RWPE2 (cell line): ENCODE data around the gene EMILIN1.

Experiments
- ATAC-seq: fragments of 200-7000 bp; cut with Tn5 transposase; 3 replicates; pipeline ENCODE4 v1.9.1; 2021; ENCODE audit warnings: low read depth
- DNase-seq: peaks from one replicate; pipeline ENCODE4 v3.0.0-alpha.2; 2020; ENCODE audit warnings: low spot score
- H3K27ac ChIP-seq: fragments of 450-650 bp; 2 replicates; pipeline ENCODE4 v1.5.1; 2017; ENCODE audit warnings: mild to moderate bottlenecking; ENCODE audit not compliant: poor library complexity, severe bottlenecking
- H3K27me3 ChIP-seq: fragments of 250-450 bp; sonication (Bioruptor Pico); 2 replicates; pipeline ENCODE4 v1.5.1; 2021; ENCODE audit warnings: mild to moderate bottlenecking, moderate library complexity; ENCODE audit not compliant: insufficient read depth, poor library complexity, severe bottlenecking
- H3K36me3 ChIP-seq: fragments of 250-450 bp; sonication (Bioruptor Pico); 2 replicates; pipeline ENCODE4 v1.5.1; 2020; ENCODE audit warnings: low read depth, mild to moderate bottlenecking, moderate library complexity
- H3K4me1 ChIP-seq: fragments of 250-450 bp; sonication (Bioruptor Pico); 2 replicates; pipeline ENCODE4 v1.5.1; 2021; ENCODE audit warnings: mild to moderate bottlenecking, moderate library complexity; ENCODE audit not compliant: insufficient read depth, poor library complexity, severe bottlenecking
- H3K4me3 ChIP-seq: fragments of 250-450 bp; sonication (Bioruptor Pico); 2 replicates; pipeline ENCODE4 v1.5.1; 2021; ENCODE audit warnings: mild to moderate bottlenecking, moderate library complexity; ENCODE audit not compliant: severe bottlenecking
- H3K9me3 ChIP-seq: fragments of 250-450 bp; sonication (Bioruptor Pico); 2 replicates; pipeline ENCODE4 v1.5.1; 2021; ENCODE audit warnings: mild to moderate bottlenecking, moderate library complexity; ENCODE audit not compliant: severe bottlenecking
- CTCF ChIP-seq: fragments of 450-650 bp; IDR thresholded peaks from one replicate; pipeline ENCODE4 v1.5.1; 2017; ENCODE audit warnings: mild to moderate bottlenecking, moderate library complexity; ENCODE audit not compliant: poor library complexity, severe bottlenecking

The EMILIN1 gene

GRCh38 chr2:27088634-27089033 lies 10.2 kb downstream of the EMILIN1 start:
- DNase-seq, result no peak
- H3K4me1 ChIP-seq, result no peaks in the 10 kb centered on the region
- H3K36me3 ChIP-seq, result no peaks in the 10 kb centered on the region
- H3K4me3 ChIP-seq, result no peak overlapping the region
- no peaks in the 10 kb centered on the region for H3K27me3 ChIP-seq
- TF ChIP-seq CTCF, result no peak
- no peaks in the 10 kb centered on the region for H3K9me3 ChIP-seq
- ATAC-seq, result no peak
- no peak overlapping the region for H3K27ac ChIP-seq

GRCh38 chr2:27089111-27089954 lies 10.9 kb downstream of the EMILIN1 start:
- no peak for ATAC-seq
- no peak overlapping the region for H3K27ac ChIP-seq
- no peaks in the 10 kb centered on the region for H3K4me1 ChIP-seq
- H3K4me3 ChIP-seq, result no peak overlapping the region
- no peaks in the 10 kb centered on the region for H3K27me3 ChIP-seq
- TF ChIP-seq CTCF, result no peak
- DNase-seq, result no peak
- no peaks in the 10 kb centered on the region for H3K36me3 ChIP-seq
- H3K9me3 ChIP-seq, result no peaks in the 10 kb centered on the region

- Histone ChIP-seq H3K9me3 (no peaks in the 10 kb centered on the region), H3K36me3 (no peaks in the 10 kb centered on the region), H3K27me3 (no peaks in the 10 kb centered on the region), H3K4me1 (no peaks in the 10 kb centered on the region), H3K4me3 (no peak overlapping the region), H3K27ac (no peak overlapping the region)
- DNase-seq, result no peak
- no peak for TF ChIP-seq CTCF
- no peak for ATAC-seq
These were observed 13.6 kb downstream of the EMILIN1 start for GRCh38 chr2:27091746-27092695.

GRCh38 chr2:27092696-27093429 lies 14.4 kb downstream of the EMILIN1 start:
- ATAC-seq, result no peak
- no peak for DNase-seq
- H3K4me3 ChIP-seq, result no peak overlapping the region

More at GRCh38 chr2:27092696-27093429, 14.4 kb downstream of the EMILIN1 start:
- Histone ChIP-seq H3K36me3 (no peaks in the 10 kb centered on the region), H3K27me3 (no peaks in the 10 kb centered on the region), H3K27ac (no peak overlapping the region), H3K9me3 (no peaks in the 10 kb centered on the region), H3K4me1 (no peaks in the 10 kb centered on the region)
- no peak for TF ChIP-seq CTCF
